Ishikawa (cell line): ENCODE results near the gene TENM3.

Experiments used
- CEBPB ChIP-seq: IDR thresholded peaks from 2 replicates; pipeline ENCODE4 v1.6.1; 2012
- CREB1 ChIP-seq: IDR thresholded peaks from 2 replicates; pipeline ENCODE4 v1.6.1; 2012; ENCODE audit warnings: low read depth
- EGR1 ChIP-seq: IDR thresholded peaks from 2 replicates; pipeline ENCODE4 v1.6.1; 2012
- EP300 ChIP-seq: IDR thresholded peaks from 2 replicates; pipeline ENCODE4 v1.6.1; 2012; ENCODE audit warnings: borderline replicate concordance
- FOXM1 ChIP-seq: IDR thresholded peaks from 2 replicates; pipeline ENCODE4 v1.6.1; 2012; ENCODE audit warnings: low read depth, borderline replicate concordance
- NFIC ChIP-seq: IDR thresholded peaks from 2 replicates; pipeline ENCODE4 v1.6.1; 2012
- RAD21 ChIP-seq: IDR thresholded peaks from 2 replicates; pipeline ENCODE4 v1.6.1; 2012; ENCODE audit warnings: low read depth
- REST ChIP-seq: IDR thresholded peaks from 2 replicates; pipeline ENCODE4 v1.6.1; 2012; ENCODE audit warnings: low read depth, mild to moderate bottlenecking
- TAF1 ChIP-seq: IDR thresholded peaks from 2 replicates; pipeline ENCODE4 v1.6.1; 2012; ENCODE audit warnings: low read depth, mild to moderate bottlenecking
- TCF12 ChIP-seq: IDR thresholded peaks from 2 replicates; pipeline ENCODE4 v1.6.1; 2012; ENCODE audit warnings: low read depth
- USF1 ChIP-seq: IDR thresholded peaks from 2 replicates; pipeline ENCODE4 v1.6.1; 2012
- YY1 ChIP-seq: IDR thresholded peaks from 2 replicates; pipeline ENCODE4 v1.6.1; 2012; ENCODE audit warnings: low read depth
- TF ChIP-seq, protein P1 (sequence below): IDR thresholded peaks from 2 replicates; pipeline ENCODE4 v1.6.1; 2012

- TF ChIP-seq EP300, result no peak
- no peak for TF ChIP-seq USF1
- TF ChIP-seq, protein P1, sequence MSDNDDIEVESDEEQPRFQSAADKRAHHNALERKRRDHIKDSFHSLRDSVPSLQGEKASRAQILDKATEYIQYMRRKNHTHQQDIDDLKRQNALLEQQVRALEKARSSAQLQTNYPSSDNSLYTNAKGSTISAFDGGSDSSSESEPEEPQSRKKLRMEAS, result no peak
- TF ChIP-seq CREB1, result no peak
- no peak for TF ChIP-seq YY1
- no peak for TF ChIP-seq TCF12
- no peak for TF ChIP-seq REST
- no peak for TF ChIP-seq TAF1
- no peak for TF ChIP-seq RAD21
- TF ChIP-seq NFIC, result no peak
- TF ChIP-seq EGR1, result no peak
- TF ChIP-seq FOXM1, result no peak
- no peak for TF ChIP-seq CEBPB
These were observed 493.0 kb downstream of the TENM3 start for GRCh38 chr4:182736207-182736606.
